Stimulated activated CD8-positive, alpha-beta memory T cell treated with anti-CD3 and anti-CD28 coated beads, Interleukin-7, amount 100 ng/mL, for 4 hours (primary cell): ENCODE measurements around the gene SESN2.
"Not testable (repeated sequence)": the region's sequence is repeated elsewhere in the genome, so short reads cannot be mapped to it uniquely, and the experiment has no call there.

Source experiments
- DNase-seq, 2 donors: peaks; one replicate each; pipeline ENCODE4 v3.0.0-alpha.2; 2020; ENCODE audit warnings: low read depth in 2 of 2

Gene SESN2

DNA sequence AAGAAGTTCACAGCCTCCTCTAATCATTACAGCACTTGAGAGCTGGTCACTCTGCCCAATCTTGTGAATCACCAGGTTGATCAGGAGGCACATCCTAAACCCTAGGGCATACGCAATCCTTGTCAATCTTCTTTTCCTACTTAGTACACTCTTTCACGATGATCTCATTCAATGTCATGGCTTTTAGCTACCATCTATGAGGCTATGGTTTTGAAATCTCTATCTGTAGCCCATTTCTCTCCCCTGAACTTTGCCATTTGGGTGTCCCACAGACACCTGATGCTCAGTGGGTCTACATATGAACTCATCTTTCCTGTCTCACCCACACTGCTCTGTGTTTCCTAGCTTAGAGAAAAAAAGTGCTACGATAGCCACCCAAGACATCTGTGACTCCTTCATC lies 67.7 kb downstream of the SESN2 start:
- DNase-seq = no peak

- not testable (repeated sequence) for DNase-seq
Observed at GRCh38 chr1:28327431-28327830, 68.1 kb downstream of the SESN2 start.

DNA sequence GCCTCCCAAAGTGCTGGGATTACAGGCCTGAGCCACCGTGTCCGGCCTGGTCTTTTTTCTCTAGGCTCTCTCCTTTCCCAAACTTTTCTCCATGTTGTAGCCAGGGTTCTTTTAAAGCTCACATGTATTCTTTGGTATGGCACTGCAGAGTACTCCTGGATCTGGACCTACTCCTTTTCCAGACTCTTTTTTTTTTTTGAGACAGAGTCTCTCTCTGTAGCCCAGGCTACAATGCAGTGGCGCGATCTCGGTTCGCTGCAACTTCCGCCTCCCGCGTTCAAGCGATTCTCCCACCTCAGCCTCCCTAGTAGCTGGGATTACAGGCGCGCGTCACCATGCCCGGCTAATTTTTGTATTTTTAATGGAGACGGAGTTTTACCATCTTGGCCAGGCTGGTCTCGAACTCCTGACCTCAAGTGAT lies 68.9 kb downstream of the SESN2 start:
- no peak for DNase-seq

- DNase-seq = peak; percentile 3 to 33
Observed at GRCh38 chr1:28329395-28330153, 70.3 kb downstream of the SESN2 start.
